ENCODE results near the gene DUSP16.
"Not testable (repeated sequence)": the region's sequence is repeated elsewhere in the genome, so short reads cannot be mapped to it uniquely, and the experiment has no call there.

Gene DUSP16

GRCh38 chr12:12474471-12474928 lies 88.2 kb downstream of the DUSP16 start:
- Histone ChIP-seq H3K27ac (no peak overlapping the region), H3K36me3 (peaks cover 17 to 51% (median 31%) of the 10 kb centered on the region in 3 donors)
- TF ChIP-seq CTCF (IDR thresholded peaks at IDR 0.05) = no peak

GRCh38 chr12:12473223-12473622 lies 89.4 kb downstream of the DUSP16 start:
- H3K27ac ChIP-seq = no peak overlapping the region
- no peak for DNase-seq
- H3K4me3 ChIP-seq = no peak overlapping the region
- intact Hi-C loops (cut with DNase I; ENCODE audit: low total_unique reads) = no loop called here
- H3K9me3 ChIP-seq = no peaks in the 10 kb centered on the region
- H3K4me1 ChIP-seq = no peaks in the 10 kb centered on the region
- no peaks in the 10 kb centered on the region for H3K27me3 ChIP-seq
- H3K36me3 ChIP-seq = peaks cover 8 to 41% (median 25%) of the 10 kb centered on the region in 3 donors
- TF ChIP-seq CTCF (IDR thresholded peaks at IDR 0.05) = no peak

More at GRCh38 chr12:12474471-12474928, 88.2 kb downstream of the DUSP16 start:
- no peaks in the 10 kb centered on the region for H3K4me1 ChIP-seq
- no peak overlapping the region for H3K4me3 ChIP-seq
- no peaks in the 10 kb centered on the region for H3K9me3 ChIP-seq
- DNase-seq = no peak
- intact Hi-C loops (cut with DNase I; ENCODE audit: low total_unique reads) = no loop called here
- no peaks in the 10 kb centered on the region for H3K27me3 ChIP-seq

DNA sequence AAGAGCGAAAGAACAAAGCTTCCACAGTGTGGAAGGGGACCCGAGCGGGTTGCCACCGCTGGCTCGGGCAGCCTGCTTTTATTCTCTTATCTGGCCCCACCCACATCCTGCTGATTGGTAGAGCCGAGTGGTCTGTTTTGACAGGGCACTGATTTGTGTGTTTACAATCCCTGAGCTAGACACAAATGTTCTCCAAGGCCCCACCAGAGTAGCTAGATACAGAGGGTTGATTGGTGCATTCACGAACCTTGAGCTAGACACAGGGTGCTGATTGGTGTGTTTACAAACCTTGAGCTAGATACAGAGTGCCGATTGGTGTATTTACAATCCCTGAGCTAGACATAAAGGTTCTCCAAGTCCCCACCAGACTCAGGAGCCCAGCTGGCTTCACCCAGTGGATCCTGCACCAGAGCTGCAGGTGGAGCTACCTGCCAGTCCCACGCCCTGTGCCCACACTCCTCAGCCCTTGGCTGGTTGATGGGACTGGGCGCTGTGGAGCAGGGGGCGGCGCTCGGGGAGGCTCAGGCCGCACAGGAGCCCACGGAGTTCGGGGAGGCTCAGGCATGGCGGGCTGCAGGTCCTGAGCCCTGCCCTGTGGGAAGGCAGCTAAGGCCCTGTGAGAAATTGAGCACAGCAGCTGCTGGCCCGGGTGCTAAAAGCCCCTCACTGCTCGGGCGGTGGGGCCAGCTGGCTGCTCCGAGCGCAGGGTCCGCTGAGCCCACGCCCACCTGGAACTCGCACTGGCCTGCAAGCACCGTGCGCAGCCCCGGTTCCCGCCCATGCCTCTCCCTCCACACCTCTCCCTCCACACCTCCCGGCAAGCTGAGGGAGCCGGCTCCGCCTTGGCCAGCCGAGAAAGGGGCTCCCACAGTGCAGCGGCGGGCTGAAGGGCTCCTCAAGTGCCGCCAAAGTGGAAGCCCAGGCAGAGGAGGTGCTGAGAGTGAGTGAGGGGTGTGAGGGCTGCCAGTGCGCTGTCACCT lies 90.4 kb downstream of the DUSP16 start:
- H3K4me3 ChIP-seq; intact Hi-C loops (cut with DNase I; ENCODE audit: low total_unique reads); DNase-seq; H3K4me1 ChIP-seq; H3K27me3 ChIP-seq; H3K9me3 ChIP-seq; H3K27ac ChIP-seq: not testable (repeated sequence)
- peaks cover 4 to 31% (median 20%) of the 10 kb centered on the region in 3 donors for H3K36me3 ChIP-seq

DNA sequence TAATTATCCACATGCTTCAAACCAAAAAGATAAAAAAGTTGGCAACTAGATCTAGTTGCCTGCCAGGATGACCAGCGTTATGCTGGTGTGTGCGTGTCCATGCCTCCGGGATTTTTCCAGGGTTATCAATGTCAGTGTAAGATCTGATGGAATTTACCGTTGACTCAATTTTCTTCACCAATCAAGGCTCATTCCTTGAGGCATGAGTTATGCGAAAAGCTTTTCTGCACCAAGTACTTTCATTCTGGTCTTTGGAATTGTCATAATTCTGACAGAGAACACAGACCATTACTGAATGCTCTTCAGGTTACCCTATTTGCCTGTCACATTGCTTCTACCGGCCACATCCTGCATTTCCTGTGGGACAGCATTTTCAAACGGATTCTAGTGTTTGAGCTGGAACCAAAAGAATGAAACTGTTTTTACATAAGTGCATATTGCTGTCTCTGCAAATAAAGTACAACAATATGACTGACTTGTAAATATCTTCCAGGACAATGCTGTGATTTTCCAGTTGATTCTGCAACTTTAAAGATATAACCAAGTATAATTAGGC lies 91.8 kb downstream of the DUSP16 start:
- Histone ChIP-seq H3K9me3 (no peaks in the 10 kb centered on the region), H3K36me3 (peaks cover 0 to 17% (median 6%) of the 10 kb centered on the region in 3 donors), H3K27ac (no peak overlapping the region), H3K27me3 (no peaks in the 10 kb centered on the region), H3K4me3 (no peak overlapping the region), H3K4me1 (peaks cover 0 to 5% (median 0%) of the 10 kb centered on the region in 4 donors)
- no peak for DNase-seq
- no peak for TF ChIP-seq CTCF (IDR thresholded peaks at IDR 0.05)
- intact Hi-C loops (cut with DNase I; ENCODE audit: low total_unique reads) = no loop called here

DNA sequence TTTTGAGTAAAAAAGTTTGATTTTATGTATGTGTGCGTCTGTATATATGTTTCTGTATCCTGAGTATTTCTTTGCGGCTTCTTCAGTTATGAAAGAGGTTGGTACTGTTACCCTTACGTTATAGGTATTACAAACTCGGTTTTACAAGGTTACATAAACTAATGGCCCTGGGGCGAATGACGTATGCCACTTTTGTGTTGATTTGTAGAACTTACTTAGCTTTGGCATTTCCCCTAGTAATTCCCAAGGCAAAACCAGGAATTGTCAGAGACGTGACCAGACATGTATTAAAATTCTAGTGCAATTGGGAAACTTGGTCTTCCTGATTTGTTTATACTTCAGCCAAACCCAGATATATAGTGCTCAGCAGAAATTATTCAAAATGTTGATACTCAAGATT lies 93.3 kb downstream of the DUSP16 start:
- TF ChIP-seq CTCF (IDR thresholded peaks at IDR 0.05) = no peak

DNA sequence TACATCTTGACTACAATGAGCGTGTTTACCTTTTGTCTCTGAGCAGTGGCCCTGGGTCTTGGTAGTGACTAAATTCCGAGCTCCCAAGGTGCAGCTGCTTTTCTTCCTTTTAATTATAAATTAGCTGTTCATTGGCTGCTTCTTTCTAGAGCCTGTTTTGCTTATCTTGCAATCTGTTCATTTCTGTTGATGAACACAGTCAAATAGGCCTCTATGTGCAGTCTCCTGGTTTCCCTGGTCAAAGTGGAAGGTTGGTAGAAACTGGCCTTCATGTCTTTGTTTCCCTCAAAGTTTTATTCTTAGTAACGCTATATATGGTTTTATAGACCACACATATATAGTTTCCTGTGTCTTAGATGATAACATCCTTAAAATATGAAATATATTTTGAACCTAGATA lies 94.1 kb downstream of the DUSP16 start:
- no peak for DNase-seq
- Histone ChIP-seq H3K36me3 (peaks cover 0 to 6% (median 5%) of the 10 kb centered on the region in 3 donors), H3K27ac (no peak overlapping the region), H3K27me3 (no peaks in the 10 kb centered on the region), H3K4me1 (peaks cover 0 to 5% (median 0%) of the 10 kb centered on the region in 4 donors), H3K4me3 (no peak overlapping the region), H3K9me3 (no peaks in the 10 kb centered on the region)
- no peak for TF ChIP-seq CTCF (IDR thresholded peaks at IDR 0.05)
- intact Hi-C loops (cut with DNase I; ENCODE audit: low total_unique reads) = no loop called here

More for the DNA sequence above, 93.3 kb downstream of the DUSP16 start:
- H3K27me3 ChIP-seq = no peaks in the 10 kb centered on the region
- intact Hi-C loops (cut with DNase I; ENCODE audit: low total_unique reads) = no loop called here
- peaks cover 0 to 5% (median 0%) of the 10 kb centered on the region in 4 donors for H3K4me1 ChIP-seq
- H3K27ac ChIP-seq = no peak overlapping the region
- H3K4me3 ChIP-seq = no peak overlapping the region
- peaks cover 0 to 8% (median 5%) of the 10 kb centered on the region in 3 donors for H3K36me3 ChIP-seq
- no peak for DNase-seq
- no peaks in the 10 kb centered on the region for H3K9me3 ChIP-seq
